Aorta (tissue), 5 donors: Measurements from ENCODE around the gene RBP7. TPM values are rescaled to one million over a fixed set of nuclear protein-coding genes. Genes with fewer than 3 reads are reported as not detected.
"Not testable (repeated sequence)": the region's sequence is repeated elsewhere in the genome, so short reads cannot be mapped to it uniquely, and the experiment has no call there.

Experiments used
- ATAC-seq: fragments of 200-7000 bp; cut with Tn5 transposase; one replicate; pipeline ENCODE4 v1.9.1; 2022; ENCODE audit warnings: moderate library complexity; ENCODE audit not compliant: low FRiP score
- DNase-seq, 2 donors: peaks; one replicate each; pipeline ENCODE4 v3.0.0-alpha.2; 2020
- H3K27ac ChIP-seq, 2 donors: one replicate each; pipeline ENCODE4 v1.5.1; 2013; ENCODE audit warnings: low read length in 2 of 2, mild to moderate bottlenecking in 2 of 2, moderate library complexity in 2 of 2, control low read depth in 1 of 2, inconsistent platforms in 1 of 2, low read depth in 1 of 2
- H3K27me3 ChIP-seq, 2 donors: one replicate each; pipeline ENCODE4 v1.6.1; 2013; ENCODE audit warnings: control low read depth in 1 of 2, low read length in 1 of 2, mild to moderate bottlenecking in 1 of 2, moderate library complexity in 1 of 2; ENCODE audit not compliant: insufficient read depth in 2 of 2, control insufficient read depth in 1 of 2
- H3K36me3 ChIP-seq, 2 donors: one replicate each; pipeline ENCODE4 v1.6.1; 2013; ENCODE audit warnings: control low read depth in 1 of 2, low read length in 1 of 2, mild to moderate bottlenecking in 1 of 2; ENCODE audit not compliant: insufficient read depth in 2 of 2, control insufficient read depth in 1 of 2
- H3K4me1 ChIP-seq, 2 donors: one replicate each; pipeline ENCODE4 v1.6.1; 2013; ENCODE audit warnings: low read length in 2 of 2, control low read depth in 1 of 2, mild to moderate bottlenecking in 1 of 2, moderate library complexity in 1 of 2; ENCODE audit not compliant: insufficient read depth in 2 of 2, control insufficient read depth in 1 of 2
- H3K4me3 ChIP-seq, 2 donors: one replicate each; pipeline ENCODE4 v1.5.1; 2013; ENCODE audit warnings: low read length in 2 of 2, control low read depth in 1 of 2, mild to moderate bottlenecking in 1 of 2
- H3K9me3 ChIP-seq: one replicate; pipeline ENCODE4 v1.6.1; 2013; ENCODE audit warnings: mild to moderate bottlenecking, low read length; ENCODE audit not compliant: control insufficient read depth
- WGBS, 2 donors: extraction: QIAGEN DNeasy Blood & Tissue Kit; methylation state at CpG; one replicate each; pipeline ENCODE4 v1.1.7; 2013; 5-methylcytosine and 5-hydroxymethylcytosine counted together
- intact Hi-C, 2 donors: fragments of 100-400 bp; cut with DNase I; formaldehyde crosslinking; loops; one replicate each; pipeline versions ENCODE4 v1.14.2 to v1.15.0; 2022
- polyA plus RNA-seq, 2 donors: library from polyadenylated mRNA; stranded (reverse); fragments of 200-250 nt; gene quantifications; one replicate each; pipeline ENCODE4 v1.2.3, GENCODE V29; 2013
- total RNA-seq, 2 donors: library from RNA; stranded (reverse); fragmentation: NEBNext Ultra II Directional; extraction: Animal tissue kit (Norgen Biotek cat#: 25700); gene quantifications; one replicate each; pipeline ENCODE4 v1.2.1, GENCODE V29; 2021
- donor health status: healthy with polysubstance abuse.
- donor health status: Bipolar disorder and iron deficiency.
- donor health status: DM: no; HTN: no; CAD: no.
- donor health status: DM: no; HTN: no; CAD: no.
- donor health status: DM: yes; HTN: yes; CAD: no.

Gene RBP7
- total and polyA plus RNA-seq, 4 donors: 3.9 to 35.1 (median 18.9) TPM

- H3K27me3 ChIP-seq: no peaks in the 10 kb centered on the region
- H3K4me1 ChIP-seq: no peaks in the 10 kb centered on the region
- H3K4me3 ChIP-seq: no peak overlapping the region
- H3K27ac ChIP-seq: no peak overlapping the region
- no peak for DNase-seq
- no peaks in the 10 kb centered on the region for H3K9me3 ChIP-seq
- intact Hi-C loops: no loop called here
- ATAC-seq: no peak
- 77 to 86% methylated on average over 5 of the region's 5 CpGs for WGBS, 2 donors
- H3K36me3 ChIP-seq: no peaks in the 10 kb centered on the region
These were observed 4.1 kb upstream of the RBP7 start for GRCh38 chr1:9992910-9993309.

- intact Hi-C loops: no loop called here
- H3K4me1 ChIP-seq: no peaks in the 10 kb centered on the region
- H3K4me3 ChIP-seq: no peak overlapping the region
- 78 to 80% methylated on average over 7 of the region's 7 CpGs for WGBS, 2 donors
- H3K27me3 ChIP-seq: no peaks in the 10 kb centered on the region
- H3K36me3 ChIP-seq: no peaks in the 10 kb centered on the region
- ATAC-seq (no peak), DNase-seq (no peak)
- H3K9me3 ChIP-seq: no peaks in the 10 kb centered on the region
- no peak overlapping the region for H3K27ac ChIP-seq
These were observed 3.4 kb upstream of the RBP7 start for GRCh38 chr1:9993561-9994075.

GRCh38 chr1:10001016-10001665 is 4.1 kb downstream of the RBP7 start:
- Histone ChIP-seq H3K4me1 (no peaks in the 10 kb centered on the region), H3K36me3 (no peaks in the 10 kb centered on the region), H3K27me3 (no peaks in the 10 kb centered on the region), H3K4me3 (no peak overlapping the region), H3K27ac (no peak overlapping the region), H3K9me3 (no peaks in the 10 kb centered on the region)
- ATAC-seq (no peak), DNase-seq (no peak)
- intact Hi-C loops: no loop called here
- 83 to 86% methylated on average over 8 of the region's 8 CpGs for WGBS, 2 donors

GRCh38 chr1:10005248-10005647 is 8.2 kb downstream of the RBP7 start:
- H3K4me1 ChIP-seq, H3K36me3 ChIP-seq, H3K27me3 ChIP-seq, ATAC-seq, H3K9me3 ChIP-seq, DNase-seq, intact Hi-C loops, H3K4me3 ChIP-seq, H3K27ac ChIP-seq: not testable (repeated sequence)
- WGBS, 2 donors: 92 to 93% methylated on average over 8 of the region's 8 CpGs

- intact Hi-C loops: no loop called here
- Histone ChIP-seq H3K27me3 (no peaks in the 10 kb centered on the region), H3K27ac (no peak overlapping the region), H3K9me3 (no peaks in the 10 kb centered on the region), H3K4me3 (no peak overlapping the region), H3K36me3 (no peaks in the 10 kb centered on the region), H3K4me1 (no peaks in the 10 kb centered on the region)
- 48 to 49% methylated on average over 4 of the region's 4 CpGs for WGBS, 2 donors
- DNase-seq: no peak
- no peak for ATAC-seq
These were observed 10.1 kb downstream of the RBP7 start for GRCh38 chr1:10007169-10007568.

GRCh38 chr1:10014016-10014415 is 17.0 kb downstream of the RBP7 start:
- intact Hi-C loops: no loop called here
- Histone ChIP-seq H3K27ac (no peak overlapping the region), H3K36me3 (no peaks in the 10 kb centered on the region), H3K4me3 (no peak overlapping the region), H3K9me3 (no peaks in the 10 kb centered on the region), H3K4me1 (peaks cover 0 to 2% of the 10 kb centered on the region in 2 donors), H3K27me3 (no peaks in the 10 kb centered on the region)
- WGBS, 2 donors: 92% methylated on average over 5 of the region's 5 CpGs
- DNase-seq: no peak
- ATAC-seq: no peak

GRCh38 chr1:10019561-10019960 is 22.5 kb downstream of the RBP7 start:
- no peak overlapping the region for H3K4me3 ChIP-seq
- no peak for DNase-seq
- H3K9me3 ChIP-seq: no peaks in the 10 kb centered on the region
- intact Hi-C loops: no loop called here
- H3K36me3 ChIP-seq: no peaks in the 10 kb centered on the region
- no peak overlapping the region for H3K27ac ChIP-seq
- peaks cover 0 to 2% of the 10 kb centered on the region in 2 donors for H3K4me1 ChIP-seq
- H3K27me3 ChIP-seq: no peaks in the 10 kb centered on the region
- no peak for ATAC-seq

- DNase-seq: no peak
- no peak for ATAC-seq
- Histone ChIP-seq H3K36me3 (no peaks in the 10 kb centered on the region), H3K4me1 (peaks cover 0 to 2% of the 10 kb centered on the region in 2 donors), H3K27ac (no peak overlapping the region), H3K9me3 (no peaks in the 10 kb centered on the region), H3K27me3 (no peaks in the 10 kb centered on the region), H3K4me3 (no peak overlapping the region)
- intact Hi-C loops: no loop called here
- 91 to 92% methylated on average over 3 of the region's 3 CpGs for WGBS, 2 donors
These were observed 23.1 kb downstream of the RBP7 start for GRCh38 chr1:10020086-10020485.

GRCh38 chr1:10020678-10021077 is 23.6 kb downstream of the RBP7 start:
- H3K27ac ChIP-seq, H3K36me3 ChIP-seq, H3K4me3 ChIP-seq, intact Hi-C loops, ATAC-seq, H3K4me1 ChIP-seq, DNase-seq, H3K9me3 ChIP-seq, H3K27me3 ChIP-seq: not testable (repeated sequence)
- 38 to 50% methylated on average over 2 of the region's 2 CpGs for WGBS, 2 donors
